ENCODE data around the gene CYP3A7.
A peak's percentile ranks its signal among the peaks of the same experiment; 100 is the strongest.
"Not testable (repeated sequence)": the region's sequence is repeated elsewhere in the genome, so short reads cannot be mapped to it uniquely, and the experiment has no call there.

The CYP3A7 gene

DNA sequence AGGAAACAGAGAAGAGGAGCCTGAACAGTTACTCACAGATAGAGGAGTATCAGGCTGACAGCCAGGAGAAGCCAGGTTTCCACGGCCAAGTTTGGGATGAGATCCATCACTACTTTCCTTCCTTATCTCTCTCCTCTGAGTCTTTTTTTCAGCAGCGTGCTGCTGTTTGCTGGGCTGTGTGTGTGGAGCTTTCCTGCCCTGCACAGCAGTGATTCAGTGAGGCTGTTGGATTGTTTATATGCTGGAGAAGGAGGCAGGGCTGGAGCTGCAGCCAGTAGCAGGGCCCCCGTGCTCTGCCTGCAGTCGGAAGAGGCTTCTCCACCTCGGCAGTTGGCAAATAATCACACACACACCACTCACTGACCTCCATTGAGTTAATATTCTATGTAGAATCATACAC is at the start of gene CYP3A7:
Gene CYP3A7 (minus strand): TSS at position 210 of the 400 bp plus-strand sequence. CDS start 103 bp downstream, at position 107.
- DNase-seq = no peak

DNA sequence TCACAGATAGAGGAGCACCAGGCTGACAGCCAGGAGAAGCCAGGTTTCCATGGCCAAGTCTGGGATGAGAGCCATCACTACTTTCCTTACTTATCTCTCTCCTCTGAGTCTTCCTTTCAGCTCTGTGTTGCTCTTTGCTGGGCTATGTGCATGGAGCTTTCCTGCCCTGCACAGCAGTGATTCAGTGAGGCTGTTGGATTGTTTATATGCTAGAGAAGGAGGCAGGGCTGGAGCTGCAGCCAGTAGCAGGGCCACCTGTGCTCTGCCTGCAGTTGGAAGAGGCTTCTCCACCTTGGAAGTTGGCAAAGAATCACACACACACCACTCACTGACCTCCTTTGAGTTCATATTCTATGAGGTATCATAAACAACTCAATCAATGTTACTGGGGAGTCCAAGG is 49.0 kb upstream of the CYP3A7 start, which contains the start of gene CYP3A4:
Gene CYP3A4 (minus strand): TSS at position 178 of the 400 bp plus-strand sequence. CDS start 103 bp downstream, at position 75.
- no peak for DNase-seq

DNA sequence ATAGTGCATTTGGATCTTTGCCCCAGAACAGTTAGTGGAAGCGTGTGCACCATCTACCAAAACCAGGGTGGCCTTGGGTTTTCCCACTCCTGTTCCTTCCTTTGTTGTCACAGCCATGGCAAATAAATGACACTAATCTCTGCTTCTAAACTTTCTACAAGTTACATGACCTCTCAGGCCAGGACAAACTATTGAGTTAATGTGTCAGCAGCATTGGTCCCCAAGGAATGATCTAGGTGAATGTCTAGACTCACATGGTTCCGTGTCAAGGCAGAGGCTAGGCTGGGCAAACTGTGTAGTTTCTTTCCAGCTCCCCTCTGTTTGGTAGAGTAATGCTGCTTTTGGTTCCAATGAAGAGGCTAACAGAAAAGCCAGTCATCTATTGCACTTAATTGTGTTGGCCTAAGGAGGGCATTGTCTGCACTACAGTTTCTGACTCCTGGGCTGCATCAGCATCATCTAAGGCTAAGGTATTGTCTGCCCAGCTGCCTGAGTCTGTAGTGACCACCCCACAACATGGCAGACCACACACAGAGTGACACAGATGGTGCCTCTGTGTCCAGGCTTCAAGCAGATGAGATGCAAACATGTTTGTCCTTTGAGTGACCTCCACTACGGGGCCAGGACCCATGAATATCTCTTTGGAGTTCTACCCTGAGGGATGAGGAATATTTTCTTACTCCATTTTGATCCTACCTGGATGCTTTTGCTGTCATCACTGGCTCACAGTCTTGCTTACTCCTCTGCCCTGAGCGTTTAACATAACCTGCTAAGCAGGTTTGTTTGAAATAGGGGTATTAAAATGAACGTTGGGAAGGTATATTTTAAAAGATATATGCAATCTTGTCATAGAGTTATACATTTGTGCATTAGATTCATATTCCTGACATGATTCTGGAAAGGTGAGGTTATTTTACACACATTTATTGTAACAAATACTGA is 47.3 kb upstream of the CYP3A7 start:
- DNase-seq = no peak

DNA sequence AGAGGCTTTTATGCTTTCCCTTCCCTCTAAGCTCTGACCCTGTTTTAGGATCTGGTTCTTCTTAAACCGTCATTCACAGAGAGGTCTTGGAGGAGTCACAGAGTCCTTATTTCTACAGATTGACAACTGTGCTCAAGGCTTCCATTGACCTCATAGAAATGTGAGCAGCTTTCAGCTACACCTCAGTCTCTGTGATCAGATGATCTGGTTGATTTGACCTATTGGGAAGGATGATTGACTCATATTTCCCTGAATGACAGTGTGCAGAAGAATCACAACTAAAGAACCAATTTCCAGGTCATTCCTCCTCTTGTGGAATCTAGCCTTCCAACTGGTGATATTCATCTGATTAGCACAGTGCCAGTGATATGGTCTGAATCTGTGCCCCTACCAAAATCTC is 45.6 kb upstream of the CYP3A7 start:
- DNase-seq = no peak

GRCh38 chr7:99779949-99780348 is 45.0 kb upstream of the CYP3A7 start:
- DNase-seq = no peak

- no peak for DNase-seq
Measured at GRCh38 chr7:99778880-99779279, 43.9 kb upstream of the CYP3A7 start.

- DNase-seq = not testable (repeated sequence)
Measured at GRCh38 chr7:99773395-99773794, 38.4 kb upstream of the CYP3A7 start.

DNA sequence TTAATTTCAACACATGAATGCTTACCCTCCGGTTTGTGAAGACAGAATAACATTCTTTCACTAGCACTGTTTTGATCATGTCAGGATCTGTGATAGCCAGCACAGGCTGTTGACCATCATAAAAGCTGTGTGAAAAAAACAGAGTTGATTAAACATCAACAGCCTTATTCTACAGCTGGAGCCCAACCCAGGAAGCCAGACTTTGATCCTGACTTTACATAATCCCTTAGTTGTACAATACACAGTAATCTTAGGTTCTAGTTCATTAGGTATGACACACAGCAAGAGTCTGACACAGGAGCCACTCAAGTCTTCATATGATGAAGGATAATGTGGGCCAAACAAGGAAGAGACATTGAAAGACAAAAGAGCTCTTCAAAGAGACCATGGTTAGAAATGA is 37.6 kb upstream of the CYP3A7 start:
- no peak for DNase-seq

- DNase-seq = not testable (repeated sequence)
Measured at GRCh38 chr7:99769494-99769893, 34.5 kb upstream of the CYP3A7 start.

DNA sequence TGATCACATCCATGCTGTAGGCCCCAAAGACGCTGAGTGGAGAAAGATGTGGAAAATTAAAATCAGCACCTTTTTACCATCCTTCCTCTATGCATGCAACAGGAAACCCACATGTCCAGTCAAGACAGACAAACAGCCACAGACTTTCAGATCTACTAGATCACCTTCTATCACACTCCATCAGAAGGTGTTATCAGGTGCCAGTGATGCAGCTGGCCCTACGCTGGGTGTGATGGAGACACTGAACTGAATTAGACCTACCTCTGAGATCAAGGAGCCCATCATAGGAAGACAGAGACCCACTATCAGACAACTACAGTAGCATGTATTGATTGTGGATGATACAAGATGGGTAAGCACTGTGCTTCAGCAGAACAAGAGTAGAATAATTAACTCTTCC is 33.5 kb upstream of the CYP3A7 start:
- DNase-seq = no peak

GRCh38 chr7:99767662-99768061 is 32.7 kb upstream of the CYP3A7 start:
- no peak for DNase-seq

DNA sequence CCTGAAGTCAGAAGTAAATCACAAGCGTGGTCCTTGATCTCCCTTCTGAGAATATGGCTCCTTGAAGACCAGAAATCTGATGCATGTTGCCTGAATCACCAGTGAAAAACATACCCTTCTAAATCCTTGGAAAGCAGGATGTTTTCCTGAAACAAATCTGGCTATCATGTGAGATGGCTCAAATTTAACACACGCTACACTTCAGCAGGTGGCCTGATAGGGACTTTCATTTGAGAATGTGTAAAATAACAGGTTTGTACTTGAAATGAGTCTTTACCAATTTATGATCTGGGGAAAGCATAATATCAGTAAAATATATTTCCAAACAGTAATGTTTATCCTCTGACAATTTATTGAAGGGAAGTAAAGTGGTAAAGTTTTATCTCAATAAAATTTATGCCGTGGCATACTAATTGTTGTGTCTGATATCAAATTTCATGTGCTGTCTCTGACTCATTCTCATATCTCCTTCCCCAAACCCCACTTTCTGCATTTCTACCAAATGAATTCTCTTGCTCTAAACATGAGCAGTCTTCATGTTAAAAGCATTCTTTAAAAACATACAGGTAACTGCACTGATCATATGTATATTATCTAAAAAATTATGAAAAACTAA is 31.6 kb upstream of the CYP3A7 start:
- DNase-seq = no peak

GRCh38 chr7:99764478-99764877 is 29.5 kb upstream of the CYP3A7 start:
- no peak for DNase-seq

- no peak for DNase-seq
Measured at GRCh38 chr7:99762680-99763327, 27.8 kb upstream of the CYP3A7 start.

DNA sequence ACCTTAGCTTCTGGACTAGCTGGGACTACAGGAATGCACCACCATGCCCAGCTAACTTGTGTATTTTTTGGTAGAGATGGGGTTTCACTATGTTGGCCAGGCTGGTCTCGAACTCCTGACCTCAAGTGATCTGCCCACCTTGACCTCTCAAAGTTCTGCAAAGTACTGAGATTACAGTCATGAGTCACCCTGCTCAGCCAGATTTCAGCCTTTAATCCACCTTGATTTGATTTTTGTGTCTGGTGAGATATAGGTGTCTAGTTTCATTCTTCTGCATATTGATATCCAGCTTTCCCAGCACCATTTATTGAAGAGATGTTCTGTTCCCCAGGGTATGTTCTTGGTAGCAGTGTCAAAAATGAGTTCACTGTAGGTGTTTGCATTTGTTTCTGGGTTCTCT is 20.1 kb upstream of the CYP3A7 start:
- no peak for DNase-seq

DNA sequence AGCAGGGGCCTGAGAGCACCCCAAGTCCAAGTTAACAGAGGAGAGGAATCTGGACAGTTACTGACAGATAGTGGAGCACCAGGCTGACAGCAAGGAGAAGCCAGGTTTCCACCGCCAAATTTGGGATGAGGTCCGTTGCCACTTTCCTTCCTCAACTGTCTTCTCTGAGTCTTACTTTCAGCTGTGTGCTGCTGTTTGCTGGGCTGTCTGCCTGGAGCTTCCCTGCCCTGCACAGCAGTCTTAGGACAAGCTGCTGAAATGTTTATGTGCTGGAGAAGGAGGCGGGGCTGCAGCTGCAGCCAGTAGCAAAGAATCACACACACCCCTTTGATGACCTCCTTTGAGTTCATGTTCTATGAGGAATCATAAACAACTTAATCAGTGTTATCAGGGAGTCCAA is 17.4 kb upstream of the CYP3A7 start:
- peak in 1 of 56 donors; percentile 0 for DNase-seq

DNA sequence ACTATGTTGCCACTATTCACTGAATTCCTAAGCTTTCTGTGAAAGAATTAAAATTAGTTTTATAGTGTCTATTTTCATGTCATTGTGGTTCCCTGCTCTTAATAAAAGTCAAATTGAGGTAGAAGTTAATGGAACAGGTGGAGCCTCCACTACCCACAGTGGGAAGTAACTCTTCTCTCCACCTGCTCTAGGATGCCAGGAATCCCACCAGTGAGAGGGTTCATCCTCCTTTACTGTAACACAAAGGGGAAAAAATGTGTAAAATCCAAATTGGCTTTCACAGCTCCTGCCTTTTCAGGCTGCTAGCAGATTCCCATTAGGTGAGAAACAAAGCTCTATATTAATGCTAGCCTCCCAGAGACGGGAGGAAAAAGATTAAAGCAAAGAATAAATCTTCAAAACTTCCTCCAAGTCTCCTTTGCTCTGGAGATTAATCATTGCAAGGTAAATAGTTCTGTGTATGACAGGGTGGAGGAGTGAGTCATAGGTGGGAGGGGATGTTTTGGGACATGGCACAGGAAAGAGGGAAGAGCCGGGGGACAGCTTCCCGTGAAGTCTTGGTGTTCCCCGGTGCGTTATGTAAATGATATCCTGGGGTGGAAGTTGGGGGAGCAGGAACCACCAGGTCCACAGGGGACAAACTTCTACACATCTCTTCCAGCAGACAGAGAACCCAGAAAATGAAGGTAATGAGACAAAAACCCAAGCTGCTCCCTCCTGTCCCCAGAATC is 16.5 kb upstream of the CYP3A7 start:
- DNase-seq = not testable (repeated sequence)

DNA sequence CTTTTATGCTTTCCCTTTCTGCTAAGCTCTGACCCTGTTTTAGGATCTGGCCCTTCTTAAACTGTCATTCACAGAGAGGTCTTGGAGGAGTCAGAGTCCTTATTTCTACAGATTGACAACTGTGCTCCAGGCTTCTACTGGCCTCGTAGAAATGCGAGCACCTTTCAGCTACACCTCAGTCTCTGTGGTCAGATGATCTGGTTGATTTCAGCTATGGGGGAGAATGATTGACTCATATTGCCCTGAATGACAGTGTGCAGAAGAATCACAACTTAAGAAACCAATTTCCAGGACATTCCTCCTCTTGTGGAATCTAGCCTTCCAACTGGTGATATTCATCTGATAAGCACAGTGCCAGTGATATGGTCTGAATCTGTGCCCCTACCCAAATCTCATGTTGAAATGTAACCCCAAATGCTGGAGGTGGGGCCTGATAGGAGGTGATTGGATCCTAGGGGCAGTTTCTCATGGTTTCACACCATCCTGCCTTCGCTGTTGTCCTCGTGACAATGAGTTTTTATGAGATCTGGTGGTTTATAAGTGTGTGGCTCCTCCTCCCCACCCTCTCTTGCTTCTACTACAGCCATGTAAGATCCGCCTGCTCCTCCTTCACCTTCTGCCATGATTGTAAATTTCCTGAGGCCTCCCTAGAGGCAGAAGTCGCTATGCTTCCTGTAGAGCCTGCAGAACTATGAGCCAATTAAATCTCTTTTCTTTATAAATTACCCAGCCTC is 14.0 kb upstream of the CYP3A7 start:
- DNase-seq = no peak

GRCh38 chr7:99746915-99747314 is 11.9 kb upstream of the CYP3A7 start:
- not testable (repeated sequence) for DNase-seq

GRCh38 chr7:99745395-99745794 is 10.4 kb upstream of the CYP3A7 start:
- not testable (repeated sequence) for DNase-seq

Measured in amygdala (tissue), 56 donors.